Astrocyte (in vitro differentiated cells and primary cell): ENCODE data around the gene GYG2. TPM values are rescaled to one million over a fixed set of nuclear protein-coding genes. Genes with fewer than 3 reads are reported as not detected.

Experiments used
- DNase-seq: peaks from one replicate; pipeline ENCODE4 v3.0.0-alpha.2; 2010; ENCODE audit warnings: low read depth
- FAIRE-seq: peaks from 2 replicates; lab custom pipeline; 2011; peaks lifted over from hg19 to GRCh38; lab: Jason Lieb, UNC
- H2AFZ ChIP-seq: 2 replicates; pipeline ENCODE4 v1.6.0; 2012; ENCODE audit warnings: low read depth, low read length, inconsistent platforms
- H3K27ac ChIP-seq: 2 replicates; pipeline ENCODE4 v1.5.1; 2011; ENCODE audit warnings: low read depth, low read length, inconsistent platforms
- H3K27me3 ChIP-seq: 2 replicates; pipeline ENCODE4 v1.6.0; 2011; ENCODE audit warnings: low read length, inconsistent platforms; ENCODE audit not compliant: insufficient read depth
- H3K36me3 ChIP-seq: 2 replicates; pipeline ENCODE4 v1.5.1; 2011; ENCODE audit warnings: low read length, inconsistent platforms; ENCODE audit not compliant: insufficient read depth
- H3K4me1 ChIP-seq: 2 replicates; pipeline ENCODE4 v1.5.1; 2011; ENCODE audit warnings: low read length, inconsistent platforms; ENCODE audit not compliant: insufficient read depth
- H3K4me2 ChIP-seq: 2 replicates; pipeline ENCODE4 v1.6.0; 2012; ENCODE audit warnings: low read length, inconsistent platforms
- H3K4me3 ChIP-seq: 2 replicates; pipeline ENCODE4 v1.5.1; 2011; ENCODE audit warnings: low read depth, mild to moderate bottlenecking, low read length, inconsistent platforms; ENCODE audit not compliant: insufficient read depth
- H3K79me2 ChIP-seq: 2 replicates; pipeline ENCODE4 v1.6.0; 2012; ENCODE audit warnings: mild to moderate bottlenecking, low read length, inconsistent platforms; ENCODE audit not compliant: insufficient read depth
- H3K9ac ChIP-seq: 2 replicates; pipeline ENCODE4 v1.6.0; 2012; ENCODE audit warnings: mild to moderate bottlenecking, low read length, inconsistent platforms
- H3K9me3 ChIP-seq: 2 replicates; pipeline ENCODE4 v1.5.1; 2012; ENCODE audit warnings: low read depth, mild to moderate bottlenecking, low read length, inconsistent platforms; ENCODE audit not compliant: insufficient read depth
- H4K20me1 ChIP-seq: 2 replicates; pipeline ENCODE4 v1.6.0; 2012; ENCODE audit warnings: low read length, inconsistent platforms; ENCODE audit not compliant: insufficient read depth
- H3K27ac Mint-ChIP-seq: one replicate; pipeline ENCODE4 v1.8.0; 2021; ENCODE audit warnings: mild to moderate bottlenecking, mixed read lengths; ENCODE audit not compliant: unreplicated experiment
- H3K27me3 Mint-ChIP-seq: one replicate; pipeline ENCODE4 v1.8.0; 2021; ENCODE audit warnings: low read depth, mixed read lengths; ENCODE audit not compliant: unreplicated experiment
- H3K36me3 Mint-ChIP-seq: one replicate; pipeline ENCODE4 v1.8.0; 2021; ENCODE audit warnings: low read depth, mixed read lengths; ENCODE audit not compliant: unreplicated experiment
- H3K4me1 Mint-ChIP-seq: one replicate; pipeline ENCODE4 v1.8.0; 2021; ENCODE audit warnings: low read depth, mixed read lengths; ENCODE audit not compliant: unreplicated experiment
- H3K4me3 Mint-ChIP-seq: one replicate; pipeline ENCODE4 v1.8.0; 2021; ENCODE audit warnings: mild to moderate bottlenecking, moderate library complexity, mixed read lengths; ENCODE audit not compliant: unreplicated experiment
- H3K9me3 Mint-ChIP-seq: one replicate; pipeline ENCODE4 v1.8.0; 2021; ENCODE audit warnings: mild to moderate bottlenecking, mixed read lengths; ENCODE audit not compliant: unreplicated experiment
- CTCF ChIP-seq: IDR thresholded peaks from 2 replicates; pipeline ENCODE4 v1.5.1; 2011; ENCODE audit warnings: low read depth, mild to moderate bottlenecking, inconsistent platforms, low read length, moderate library complexity; ENCODE audit not compliant: insufficient read depth
- EZH2 ChIP-seq: IDR thresholded peaks from 2 replicates; pipeline ENCODE4 v1.6.1; 2012; ENCODE audit warnings: mild to moderate bottlenecking, low read length, inconsistent platforms; ENCODE audit not compliant: insufficient read depth
- total RNA-seq: library from RNA; stranded (reverse); gene quantifications from 2 replicates; pipeline ENCODE4 v1.2.1, GENCODE V29; 2021

GYG2 gene
- total RNA-seq, 1 donor from 2014 or later, result 15.5 TPM

GRCh38 chrX:2781698-2782097 lies 47.0 kb upstream of the GYG2 start:
- Histone ChIP-seq H3K9me3 (no peaks in the 10 kb centered on the region), H4K20me1 (no peaks in the 10 kb centered on the region), H3K4me1 (no peaks in the 10 kb centered on the region), H3K9ac (no peak overlapping the region), H3K27ac (no peak overlapping the region), H3K79me2 (no peaks in the 10 kb centered on the region), H2AFZ (no peak overlapping the region), H3K36me3 (no peaks in the 10 kb centered on the region), H3K4me2 (no peak overlapping the region), H3K27me3 (no peaks in the 10 kb centered on the region), H3K4me3 (no peak overlapping the region)
- Mint-ChIP-seq H3K27ac (no peak overlapping the region), H3K4me1 (no peaks in the 10 kb centered on the region), H3K27me3 (peaks cover 6% of the 10 kb centered on the region), H3K9me3 (no peaks in the 10 kb centered on the region), H3K4me3 (no peak overlapping the region), H3K36me3 (no peaks in the 10 kb centered on the region)
- FAIRE-seq, result no peak
- TF ChIP-seq CTCF (no peak), EZH2 (no peak)
- no peak for DNase-seq

DNA sequence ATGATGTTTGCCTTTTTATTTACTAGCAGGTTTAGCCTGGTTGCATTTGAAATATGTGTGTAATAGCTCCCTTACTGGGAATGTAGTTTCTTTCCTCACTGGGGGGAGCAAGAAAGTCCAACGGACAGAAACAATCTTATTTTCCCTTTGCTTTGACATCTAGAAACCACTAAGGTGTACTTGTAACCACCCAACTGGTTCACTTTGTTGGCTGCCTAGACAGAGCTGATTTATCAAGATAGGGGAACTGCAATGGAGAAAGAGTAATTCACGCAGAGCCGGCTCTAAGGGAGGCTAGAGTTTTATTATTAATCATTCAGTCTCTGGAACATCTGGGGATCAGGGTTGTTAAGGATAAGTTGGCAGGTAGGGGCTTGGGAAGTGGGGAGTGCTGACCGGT lies 46.6 kb upstream of the GYG2 start:
- no peak overlapping the region for H3K27ac Mint-ChIP-seq
- H3K36me3 Mint-ChIP-seq, result no peaks in the 10 kb centered on the region
- Histone ChIP-seq H2AFZ (no peak overlapping the region), H3K4me2 (no peak overlapping the region), H4K20me1 (no peaks in the 10 kb centered on the region), H3K27me3 (no peaks in the 10 kb centered on the region), H3K4me3 (no peak overlapping the region), H3K36me3 (no peaks in the 10 kb centered on the region), H3K4me1 (no peaks in the 10 kb centered on the region), H3K9ac (no peak overlapping the region), H3K27ac (no peak overlapping the region), H3K9me3 (no peaks in the 10 kb centered on the region), H3K79me2 (no peaks in the 10 kb centered on the region)
- H3K4me3 Mint-ChIP-seq, result no peak overlapping the region
- H3K4me1 Mint-ChIP-seq, result no peaks in the 10 kb centered on the region
- no peak for TF ChIP-seq CTCF
- no peak for TF ChIP-seq EZH2
- H3K9me3 Mint-ChIP-seq, result no peaks in the 10 kb centered on the region
- FAIRE-seq (no peak), DNase-seq (no peak)
- H3K27me3 Mint-ChIP-seq, result peaks cover 6% of the 10 kb centered on the region

DNA sequence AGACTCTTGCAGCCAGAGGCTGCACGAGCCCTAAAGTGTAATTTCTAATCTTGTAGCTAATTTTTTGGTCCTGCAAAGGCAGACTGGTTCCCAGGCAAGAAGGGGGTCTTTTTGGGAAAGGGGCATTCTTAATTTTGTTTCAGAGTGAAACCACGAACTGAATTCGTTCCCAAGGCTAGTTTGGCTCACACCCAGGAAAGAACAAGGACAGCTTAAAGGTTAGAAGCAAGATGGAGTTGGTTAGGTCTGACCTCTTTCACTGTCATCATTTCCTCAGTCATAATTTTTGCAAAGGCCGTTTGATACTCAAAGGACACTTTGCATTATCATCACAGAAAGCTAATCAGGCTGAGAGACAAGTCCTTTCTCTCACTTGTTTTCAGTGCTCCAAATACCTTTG lies 46.0 kb upstream of the GYG2 start:
- FAIRE-seq, result no peak
- TF ChIP-seq CTCF (no peak), EZH2 (no peak)
- Histone ChIP-seq H3K9me3 (no peaks in the 10 kb centered on the region), H4K20me1 (no peaks in the 10 kb centered on the region), H3K27me3 (no peaks in the 10 kb centered on the region), H3K79me2 (no peaks in the 10 kb centered on the region), H3K9ac (no peak overlapping the region), H3K4me1 (no peaks in the 10 kb centered on the region), H3K36me3 (no peaks in the 10 kb centered on the region), H3K4me2 (no peak overlapping the region), H3K4me3 (no peak overlapping the region), H2AFZ (no peak overlapping the region), H3K27ac (no peak overlapping the region)
- H3K4me1 Mint-ChIP-seq, result no peaks in the 10 kb centered on the region
- DNase-seq, result no peak
- no peaks in the 10 kb centered on the region for H3K36me3 Mint-ChIP-seq
- no peak overlapping the region for H3K4me3 Mint-ChIP-seq
- H3K9me3 Mint-ChIP-seq, result no peaks in the 10 kb centered on the region
- no peak overlapping the region for H3K27ac Mint-ChIP-seq
- H3K27me3 Mint-ChIP-seq, result peaks cover 6% of the 10 kb centered on the region
